HFFc6 (cell line): Measurements from ENCODE around the gene DLG2. TPM values are rescaled to one million over a fixed set of nuclear protein-coding genes. Genes with fewer than 3 reads are reported as not detected.

Source experiments
- DNase-seq: peaks from one replicate; pipeline ENCODE4 v3.0.0-alpha.2; 2018
- H3K27ac Mint-ChIP-seq: 2 replicates; pipeline ENCODE4 v1.8.0; 2020; ENCODE audit warnings: mild to moderate bottlenecking, mixed read lengths
- H3K27me3 Mint-ChIP-seq: 2 replicates; pipeline ENCODE4 v1.8.0; 2021; ENCODE audit warnings: mild to moderate bottlenecking, moderate library complexity, mixed read lengths; ENCODE audit not compliant: insufficient read depth
- H3K36me3 Mint-ChIP-seq: 2 replicates; pipeline ENCODE4 v1.8.0; 2021; ENCODE audit warnings: low read depth, mixed read lengths
- H3K4me1 Mint-ChIP-seq: 2 replicates; pipeline ENCODE4 v1.8.0; 2020; ENCODE audit warnings: low read depth, mixed read lengths
- H3K4me3 Mint-ChIP-seq: 2 replicates; pipeline ENCODE4 v1.8.0; 2020; ENCODE audit warnings: mild to moderate bottlenecking, moderate library complexity, mixed read lengths
- H3K9me3 Mint-ChIP-seq: 2 replicates; pipeline ENCODE4 v1.8.0; 2020; ENCODE audit warnings: mild to moderate bottlenecking, mixed read lengths
- CTCF ChIP-seq: fragments of 200-600 bp; sonication (generic); IDR thresholded peaks from 2 replicates; pipeline ENCODE4 v1.5.0; 2021; ENCODE audit warnings: antibody characterized with exemption, mild to moderate bottlenecking
- total RNA-seq, 6 experiments: library from RNA; stranded (reverse); fragmentation: NEBNext Ultra II Directional; extraction: Animal tissue kit (Norgen Biotek cat#: 25700); gene quantifications; 2 replicates in 1 of 6; 3 replicates in 5 of 6; pipeline ENCODE4 v1.2.3, GENCODE V29; 2021

Gene DLG2
- total RNA-seq, 6 experiments from 2014 or later, result 0.39 to 1.00 (median 0.80) TPM; not detected in 1

- H3K27ac Mint-ChIP-seq, result peak within 1 kb of the TSS; percentile 94
- H3K4me3 Mint-ChIP-seq, result peak within 1 kb of the TSS; percentile 96
- no peak for TF ChIP-seq CTCF
- H3K36me3 Mint-ChIP-seq, result peaks cover 8% of the 10 kb centered on the region; the same call in 1 of the 2 replicates
- H3K27me3 Mint-ChIP-seq, result no peaks in the 10 kb centered on the region; the same call in 1 of the 2 replicates
- H3K4me1 Mint-ChIP-seq, result peaks cover 27% of the 10 kb centered on the region
- no peaks in the 10 kb centered on the region; the same call in 1 of the 2 replicates for H3K9me3 Mint-ChIP-seq
- DNase-seq, result peak; percentile 73
Observed at GRCh38 chr11:85647604-85648299, 20.6 kb upstream of the DLG2 start, which contains the start of gene TMEM126A. Gene TMEM126A, plus strand, starts transcription at chr11:85647967. Its CDS starts 2,289 bp downstream, at chr11:85650256.

DNA sequence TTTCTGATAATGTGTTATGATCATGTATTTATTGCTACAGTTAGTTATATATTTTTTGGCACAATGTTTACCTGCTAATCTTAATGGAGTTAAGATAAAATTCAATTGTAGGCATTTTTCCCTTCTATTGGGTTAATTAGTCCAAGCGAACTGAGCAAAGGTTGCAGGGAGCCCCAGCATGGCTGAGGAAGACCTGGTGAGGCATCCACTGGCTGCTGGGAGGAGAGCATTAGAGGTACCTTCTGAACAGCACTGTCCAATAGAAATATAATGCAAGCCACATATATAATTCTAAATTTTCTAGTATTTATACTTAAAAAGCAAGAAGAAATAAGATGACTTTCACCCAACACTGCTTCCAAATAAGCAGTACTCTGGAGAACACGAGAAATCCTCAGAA lies 19.9 kb upstream of the DLG2 start:
- TF ChIP-seq CTCF, result no peak
- Mint-ChIP-seq H3K4me1 (peaks cover 27% of the 10 kb centered on the region), H3K27me3 (peaks cover 3% of the 10 kb centered on the region; the same call in 1 of the 2 replicates), H3K36me3 (peaks cover 4% of the 10 kb centered on the region; the same call in 1 of the 2 replicates), H3K4me3 (peak overlapping the region; percentile 96), H3K27ac (peak overlapping the region; percentile 94), H3K9me3 (no peaks in the 10 kb centered on the region; the same call in 1 of the 2 replicates)
- no peak for DNase-seq

DNA sequence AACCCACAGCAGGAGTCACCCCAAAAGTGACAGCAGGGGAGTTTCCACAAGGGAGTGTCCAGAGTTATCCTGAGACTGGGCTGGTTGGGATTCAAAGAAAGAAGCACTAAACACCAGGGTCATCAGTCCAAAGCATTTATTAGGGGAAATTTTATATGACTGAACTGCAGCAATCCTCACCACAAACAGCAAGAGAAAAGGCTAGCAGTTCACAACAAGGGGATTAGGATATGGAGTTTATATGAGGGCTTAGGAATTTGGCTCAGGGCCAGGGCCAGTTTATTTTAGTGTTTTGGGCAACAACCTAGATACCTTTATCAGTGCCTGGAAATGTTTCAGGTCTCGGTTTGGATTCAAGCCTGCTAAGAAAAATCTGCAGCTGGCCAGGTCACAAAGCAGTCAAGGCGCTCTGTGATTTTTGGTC lies 16.1 kb upstream of the DLG2 start:
- H3K36me3 Mint-ChIP-seq, result peaks cover 4% of the 10 kb centered on the region; the same call in 1 of the 2 replicates
- H3K4me1 Mint-ChIP-seq, result peaks cover 15% of the 10 kb centered on the region
- no peak overlapping the region for H3K27ac Mint-ChIP-seq
- peaks cover 3% of the 10 kb centered on the region; the same call in 1 of the 2 replicates for H3K27me3 Mint-ChIP-seq
- H3K4me3 Mint-ChIP-seq, result no peak overlapping the region
- no peak for TF ChIP-seq CTCF
- DNase-seq, result no peak
- no peaks in the 10 kb centered on the region; the same call in 1 of the 2 replicates for H3K9me3 Mint-ChIP-seq

- Mint-ChIP-seq H3K27ac (no peak overlapping the region), H3K9me3 (no peaks in the 10 kb centered on the region), H3K4me1 (peaks cover under 1% of the 10 kb centered on the region; the same call in 1 of the 2 replicates), H3K4me3 (no peak overlapping the region), H3K36me3 (no peaks in the 10 kb centered on the region; the same call in 1 of the 2 replicates), H3K27me3 (no peaks in the 10 kb centered on the region)
- no peak for TF ChIP-seq CTCF
- DNase-seq, result no peak
Observed at GRCh38 chr11:85634747-85635146, 7.6 kb upstream of the DLG2 start.

DNA sequence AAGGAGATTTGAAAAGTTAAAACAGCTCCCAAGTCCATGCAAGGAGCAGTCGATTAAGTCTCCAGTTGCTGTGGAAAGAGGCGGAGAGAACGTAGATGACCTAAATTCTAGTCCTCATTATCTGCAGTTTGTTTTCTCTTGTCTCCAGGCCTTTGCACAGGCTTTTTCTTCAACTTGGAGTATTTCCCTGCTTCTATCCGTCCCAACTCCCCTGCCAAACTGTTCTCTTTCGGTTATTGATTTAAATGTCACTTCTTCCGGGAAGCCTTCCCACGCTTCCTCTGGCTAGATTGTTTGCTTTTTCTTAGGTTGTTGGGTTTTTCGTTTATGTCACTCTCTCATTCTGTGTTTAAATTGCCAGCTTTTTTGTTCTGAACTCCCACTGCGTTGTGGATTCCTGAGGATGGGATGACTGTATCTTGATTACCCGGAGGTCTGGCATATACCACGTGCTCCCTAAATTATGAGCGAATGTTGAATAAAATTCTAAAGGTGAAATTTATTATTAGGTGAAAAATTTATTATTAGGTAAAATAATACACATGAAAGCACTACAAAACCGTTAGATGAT lies 1.7 kb upstream of the DLG2 start:
- Mint-ChIP-seq H3K27me3 (peaks cover 3% of the 10 kb centered on the region), H3K4me1 (peaks cover 22% of the 10 kb centered on the region), H3K9me3 (no peaks in the 10 kb centered on the region), H3K4me3 (peak overlapping the region; percentile 94), H3K27ac (peak overlapping the region; percentile 79), H3K36me3 (no peaks in the 10 kb centered on the region)
- TF ChIP-seq CTCF, result no peak
- DNase-seq, result no peak
